Measurements from ENCODE around the gene TAOK3.

- TF ChIP-seq CTCF (IDR thresholded peaks at IDR 0.05; ENCODE audit: low read length) (no peak), EZH2 (IDR thresholded peaks at IDR 0.05; ENCODE audit: borderline replicate concordance, low read length) (no peak)
Measured at GRCh38 chr12:118206107-118206412, 166.6 kb downstream of the TAOK3 start.

Measured in OCI-LY1 (cell line).